Measurements from ENCODE around the gene G0S2. TPM values are rescaled to one million over a fixed set of nuclear protein-coding genes. Genes with fewer than 3 reads are reported as not detected.

Gene G0S2
- total and polyA plus RNA-seq, 9 of the 15 experiments (the other 6 are each of a cell fraction or from before 2014, with no cell fraction given): 0.18 to 65.6 (median 11.4) TPM

- H3K36me3 ChIP-seq (ENCODE audit: control insufficient read depth, insufficient read depth, low read length): no peaks in the 10 kb centered on the region
- intact Hi-C loops (cut with micrococcal nuclease): no loop called here
- H2AFZ ChIP-seq (ENCODE audit: low read depth, low read length): no peak overlapping the region
- ChIA-PET CTCF (ENCODE audit: low intra/inter-chr PET ratio) (interaction anchor here (0.7 kb wide), 1 partner anchor 1479 kb away, joined by 3 read pairs; no protein-coding TSS in a partner anchor), POLR2A (no interaction called here)
- H3K9ac ChIP-seq (ENCODE audit: insufficient read depth in 1 of 2, low read depth in 2 of 2, low read length in 2 of 2): no peak overlapping the region
- H4K20me1 ChIP-seq (replicated peaks; ENCODE audit: control insufficient read depth, insufficient read depth, low read length): no peaks in the 10 kb centered on the region
- peaks cover 7 to 10% of the 10 kb centered on the region in 2 experiments; a peak in 4 of 5 replicates for H3K27me3 ChIP-seq (ENCODE audit: control insufficient read depth in 2 of 2, insufficient read depth in 2 of 2, low read length in 2 of 2)
- H3K27ac ChIP-seq (ENCODE audit: extremely low read depth, low read depth, low read length): no peak overlapping the region
- FAIRE-seq (no peak), ATAC-seq (no peak), DNase-seq (ENCODE audit: extremely low read depth in 1 of 4, low spot score in 3 of 4) (no peak)
- H3K4me1 ChIP-seq (replicated peaks in 1 of 2; ENCODE audit: control insufficient read depth in 2 of 2, insufficient read depth in 2 of 2, low read length in 2 of 2): no peaks in the 10 kb centered on the region
- H3K79me2 ChIP-seq (ENCODE audit: control insufficient read depth, insufficient read depth, low read length): no peaks in the 10 kb centered on the region
- H3K9me1 ChIP-seq (ENCODE audit: control insufficient read depth, insufficient read depth, low read length): no peaks in the 10 kb centered on the region
- TF ChIP-seq NFRKB (IDR thresholded peaks at IDR 0.05; ENCODE audit: low read depth): no peak
- no peak for TF ChIP-seq RBFOX2 (IDR thresholded peaks at IDR 0.05; ENCODE audit: low read depth, low read length)
- TF ChIP-seq MYBL2 (IDR thresholded peaks at IDR 0.05; ENCODE audit: low read depth): no peak
- TF ChIP-seq MYBL2 (CRISPR knock-in tag; IDR thresholded peaks at IDR 0.05; ENCODE audit: borderline replicate concordance): no peak
- no peak for TF ChIP-seq ZC3H11A (IDR thresholded peaks at IDR 0.05; ENCODE audit: low read depth, low read length)
- TF ChIP-seq IRF2 (CRISPR knock-in tag; IDR thresholded peaks at IDR 0.05): no peak
- H3K4me3 ChIP-seq: no peak overlapping the region
- H3K4me2 ChIP-seq (ENCODE audit: insufficient read depth, low read length): no peak overlapping the region
- in situ Hi-C loops (cut with MboI): no loop called here
- no peaks in the 10 kb centered on the region for H3K9me3 ChIP-seq (replicated peaks; ENCODE audit: control insufficient read depth, insufficient read depth, low read depth, low read length)
- BruUV-seq (replicated peaks): no TSS peak
These were observed 40.1 kb downstream of the G0S2 start for GRCh38 chr1:209715314-209715713.

- ATAC-seq (no peak), FAIRE-seq (no peak), DNase-seq (ENCODE audit: extremely low read depth in 1 of 4, low spot score in 3 of 4) (no peak)
- no peaks in the 10 kb centered on the region for H3K4me1 ChIP-seq (replicated peaks in 1 of 2; ENCODE audit: control insufficient read depth in 2 of 2, insufficient read depth in 2 of 2, low read length in 2 of 2)
- BruUV-seq (replicated peaks): no TSS peak
- no peak overlapping the region for H3K4me2 ChIP-seq (ENCODE audit: insufficient read depth, low read length)
- peaks cover 4 to 8% of the 10 kb centered on the region in 2 experiments; a peak in 3 of 5 replicates for H3K27me3 ChIP-seq (ENCODE audit: control insufficient read depth in 2 of 2, insufficient read depth in 2 of 2, low read length in 2 of 2)
- H3K9ac ChIP-seq (ENCODE audit: insufficient read depth in 1 of 2, low read depth in 2 of 2, low read length in 2 of 2): no peak overlapping the region
- CTCF ChIA-PET (ENCODE audit: low intra/inter-chr PET ratio): no interaction called here
- no peak overlapping the region for H2AFZ ChIP-seq (ENCODE audit: low read depth, low read length)
- 0% methylated on average over 2 of the region's 2 CpGs for WGBS (ENCODE audit: insufficient coverage, low coverage, missing lambda C conversion rate)
- H4K20me1 ChIP-seq (replicated peaks; ENCODE audit: control insufficient read depth, insufficient read depth, low read length): no peaks in the 10 kb centered on the region
- no peak overlapping the region for H3K27ac ChIP-seq (ENCODE audit: extremely low read depth, low read depth, low read length)
- intact Hi-C loops (cut with micrococcal nuclease): no loop called here
- H3K9me1 ChIP-seq (ENCODE audit: control insufficient read depth, insufficient read depth, low read length): no peaks in the 10 kb centered on the region
- H3K79me2 ChIP-seq (ENCODE audit: control insufficient read depth, insufficient read depth, low read length): no peaks in the 10 kb centered on the region
- in situ Hi-C loops (cut with MboI): no loop called here
- POLR2A ChIA-PET: no interaction called here
- no peaks in the 10 kb centered on the region for H3K9me3 ChIP-seq (replicated peaks; ENCODE audit: control insufficient read depth, insufficient read depth, low read depth, low read length)
- no peak overlapping the region for H3K4me3 ChIP-seq
- no peaks in the 10 kb centered on the region for H3K36me3 ChIP-seq (ENCODE audit: control insufficient read depth, insufficient read depth, low read length)
- TF ChIP-seq TRIM24 (IDR thresholded peaks at IDR 0.05) (no peak), NRF1 (conservative IDR thresholded peaks at IDR 0.05 in 1 of 2, IDR thresholded peaks at IDR 0.05 in 1 of 2) (no peak), ZFPM2 (CRISPR knock-in tag; IDR thresholded peaks at IDR 0.05) (no peak), ELF4 (CRISPR knock-in tag; IDR thresholded peaks at IDR 0.05) (no peak), NR4A1 (CRISPR knock-in tag; IDR thresholded peaks at IDR 0.05) (no peak), NR4A1 (tag; IDR thresholded peaks at IDR 0.05) (no peak), GATA2 (CRISPR knock-in tag; IDR thresholded peaks at IDR 0.05) (no peak), CHD4 (IDR thresholded peaks at IDR 0.05; ENCODE audit: insufficient read depth, insufficient replicate concordance, low read depth, low read length, poor library complexity, severe bottlenecking) (no peak)
- TF ChIP-seq, protein P1, sequence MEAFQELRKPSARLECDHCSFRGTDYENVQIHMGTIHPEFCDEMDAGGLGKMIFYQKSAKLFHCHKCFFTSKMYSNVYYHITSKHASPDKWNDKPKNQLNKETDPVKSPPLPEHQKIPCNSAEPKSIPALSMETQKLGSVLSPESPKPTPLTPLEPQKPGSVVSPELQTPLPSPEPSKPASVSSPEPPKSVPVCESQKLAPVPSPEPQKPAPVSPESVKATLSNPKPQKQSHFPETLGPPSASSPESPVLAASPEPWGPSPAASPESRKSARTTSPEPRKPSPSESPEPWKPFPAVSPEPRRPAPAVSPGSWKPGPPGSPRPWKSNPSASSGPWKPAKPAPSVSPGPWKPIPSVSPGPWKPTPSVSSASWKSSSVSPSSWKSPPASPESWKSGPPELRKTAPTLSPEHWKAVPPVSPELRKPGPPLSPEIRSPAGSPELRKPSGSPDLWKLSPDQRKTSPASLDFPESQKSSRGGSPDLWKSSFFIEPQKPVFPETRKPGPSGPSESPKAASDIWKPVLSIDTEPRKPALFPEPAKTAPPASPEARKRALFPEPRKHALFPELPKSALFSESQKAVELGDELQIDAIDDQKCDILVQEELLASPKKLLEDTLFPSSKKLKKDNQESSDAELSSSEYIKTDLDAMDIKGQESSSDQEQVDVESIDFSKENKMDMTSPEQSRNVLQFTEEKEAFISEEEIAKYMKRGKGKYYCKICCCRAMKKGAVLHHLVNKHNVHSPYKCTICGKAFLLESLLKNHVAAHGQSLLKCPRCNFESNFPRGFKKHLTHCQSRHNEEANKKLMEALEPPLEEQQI (IDR thresholded peaks at IDR 0.05): no peak
These were observed 42.6 kb downstream of the G0S2 start for GRCh38 chr1:209717818-209718217.

Measured in K562 (cell line).